ENCODE measurements around the gene DNMT3A. TPM values are rescaled to one million over a fixed set of nuclear protein-coding genes. Genes with fewer than 3 reads are reported as not detected.

Gene DNMT3A
- total RNA-seq, 1 experiment from 2014 or later = 35.7 TPM

DNA sequence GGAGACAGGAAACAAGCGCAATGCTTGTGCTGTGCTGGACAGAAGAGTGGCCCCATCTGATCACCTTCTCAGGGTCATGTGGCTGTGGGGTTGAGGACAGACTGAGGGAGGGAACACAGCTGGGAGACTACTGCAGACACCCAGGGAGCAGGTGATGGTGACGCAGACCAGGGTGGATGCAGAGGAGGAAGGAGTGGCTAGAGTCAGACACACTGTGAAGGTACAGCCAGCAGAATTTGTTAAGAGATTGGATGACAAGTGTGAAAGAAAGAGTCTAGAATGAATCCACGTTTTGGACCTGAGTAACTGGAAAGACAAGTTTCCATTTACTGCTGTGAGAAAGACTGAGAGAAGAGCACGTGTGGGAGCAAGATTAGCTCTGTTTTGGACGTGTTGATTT lies 157.5 kb downstream of the DNMT3A start:
- no peak for DNase-seq
- peaks cover 11% of the 10 kb centered on the region for H3K4me1 Mint-ChIP-seq (ENCODE audit: low read depth, unreplicated experiment)
- TF ChIP-seq, protein P1, sequence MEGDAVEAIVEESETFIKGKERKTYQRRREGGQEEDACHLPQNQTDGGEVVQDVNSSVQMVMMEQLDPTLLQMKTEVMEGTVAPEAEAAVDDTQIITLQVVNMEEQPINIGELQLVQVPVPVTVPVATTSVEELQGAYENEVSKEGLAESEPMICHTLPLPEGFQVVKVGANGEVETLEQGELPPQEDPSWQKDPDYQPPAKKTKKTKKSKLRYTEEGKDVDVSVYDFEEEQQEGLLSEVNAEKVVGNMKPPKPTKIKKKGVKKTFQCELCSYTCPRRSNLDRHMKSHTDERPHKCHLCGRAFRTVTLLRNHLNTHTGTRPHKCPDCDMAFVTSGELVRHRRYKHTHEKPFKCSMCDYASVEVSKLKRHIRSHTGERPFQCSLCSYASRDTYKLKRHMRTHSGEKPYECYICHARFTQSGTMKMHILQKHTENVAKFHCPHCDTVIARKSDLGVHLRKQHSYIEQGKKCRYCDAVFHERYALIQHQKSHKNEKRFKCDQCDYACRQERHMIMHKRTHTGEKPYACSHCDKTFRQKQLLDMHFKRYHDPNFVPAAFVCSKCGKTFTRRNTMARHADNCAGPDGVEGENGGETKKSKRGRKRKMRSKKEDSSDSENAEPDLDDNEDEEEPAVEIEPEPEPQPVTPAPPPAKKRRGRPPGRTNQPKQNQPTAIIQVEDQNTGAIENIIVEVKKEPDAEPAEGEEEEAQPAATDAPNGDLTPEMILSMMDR (IDR thresholded peaks at IDR 0.05; ENCODE audit: unreplicated experiment) = no peak
- CTCF ChIA-PET = no interaction called here
- intact Hi-C loops (cut with micrococcal nuclease; ENCODE audit: unreplicated experiment) = no loop called here
- H3K4me3 Mint-ChIP-seq (ENCODE audit: low read depth, unreplicated experiment) = no peak overlapping the region
- no peak overlapping the region for H3K27ac Mint-ChIP-seq (ENCODE audit: unreplicated experiment)
- no peaks in the 10 kb centered on the region for H3K27me3 Mint-ChIP-seq (ENCODE audit: unreplicated experiment)
- H3K36me3 Mint-ChIP-seq (ENCODE audit: insufficient read depth, unreplicated experiment) = no peaks in the 10 kb centered on the region
- no TSS peak for BruUV-seq (replicated peaks)
- H3K9me3 Mint-ChIP-seq (ENCODE audit: low read depth, unreplicated experiment) = peaks cover 2% of the 10 kb centered on the region

DNA sequence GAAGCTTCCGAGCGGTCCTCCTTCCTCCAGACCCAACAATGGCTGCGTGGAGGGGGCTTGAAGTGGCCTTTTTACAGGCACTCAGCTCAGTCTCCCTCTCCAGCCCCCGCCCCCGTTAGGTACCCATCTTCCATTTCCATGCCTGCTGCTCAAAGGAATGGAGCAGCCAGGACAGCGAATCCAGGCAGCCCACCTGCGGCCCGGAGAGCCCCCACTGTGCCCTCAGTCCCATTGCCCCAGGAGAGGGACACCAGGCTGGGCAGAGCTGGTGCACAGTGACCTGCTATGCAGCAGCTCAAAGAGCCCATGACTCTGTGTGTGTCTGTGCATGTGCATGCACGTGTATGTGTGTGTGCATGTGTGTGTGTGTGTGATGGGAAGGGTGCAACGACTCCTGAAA lies 162.7 kb downstream of the DNMT3A start:
- TF ChIP-seq, protein P1 (IDR thresholded peaks at IDR 0.05; ENCODE audit: unreplicated experiment) = no peak
- Mint-ChIP-seq H3K27ac (ENCODE audit: unreplicated experiment) (no peak overlapping the region), H3K36me3 (ENCODE audit: insufficient read depth, unreplicated experiment) (no peaks in the 10 kb centered on the region), H3K4me3 (ENCODE audit: low read depth, unreplicated experiment) (no peak overlapping the region), H3K27me3 (ENCODE audit: unreplicated experiment) (peaks cover 52% of the 10 kb centered on the region), H3K9me3 (ENCODE audit: low read depth, unreplicated experiment) (peaks cover 2% of the 10 kb centered on the region), H3K4me1 (ENCODE audit: low read depth, unreplicated experiment) (peaks cover 2% of the 10 kb centered on the region)
- no peak for DNase-seq
- intact Hi-C loops (cut with micrococcal nuclease; ENCODE audit: unreplicated experiment) = no loop called here
- CTCF ChIA-PET = no interaction called here
- no TSS peak for BruUV-seq (replicated peaks)

Small RNA genes lying within 50 kb of the gene (microRNA-seq; reads per million reads assigned to microRNA genes)
- 423 reads per million, percentile 76 among the genes with 10 or more reads in this experiment for gene MIR1301

Other genes with a start within 250 kb of the DNMT3A start
- gene POMC, start 173.3 kb downstream of the DNMT3A start, total RNA-seq (2022) = not detected in 2 replicates

Data from Calu3 (cell line).